Right cardiac atrium (tissue), 5 donors: Measurements from ENCODE around the gene BEAN1. TPM values are rescaled to one million over a fixed set of nuclear protein-coding genes. Genes with fewer than 3 reads are reported as not detected.

Experiments
- ATAC-seq, 2 donors: fragments of 200-7000 bp; cut with Tn5 transposase; one replicate each; pipeline versions ENCODE4 v1.8.0 to v1.9.1; 2020; ENCODE audit warnings: moderate library complexity in 2 of 2, mild to moderate bottlenecking in 1 of 2
- DNase-seq, 3 donors: peaks; one replicate each; pipeline ENCODE4 v3.0.0-alpha.2; 2020
- H3K27ac ChIP-seq: one replicate; pipeline ENCODE4 v1.5.1; 2013; ENCODE audit warnings: mild to moderate bottlenecking, low read length, control low read depth, moderate library complexity
- H3K27me3 ChIP-seq: one replicate; pipeline ENCODE4 v1.6.1; 2013; ENCODE audit not compliant: control insufficient read depth, insufficient read depth
- H3K4me1 ChIP-seq: one replicate; pipeline ENCODE4 v1.6.1; 2013; ENCODE audit warnings: low read length; ENCODE audit not compliant: control insufficient read depth, insufficient read depth
- H3K4me3 ChIP-seq: one replicate; pipeline ENCODE4 v1.5.1; 2013; ENCODE audit warnings: low read length, control low read depth
- H3K9me3 ChIP-seq: one replicate; pipeline ENCODE4 v1.6.1; 2013; ENCODE audit warnings: low read length; ENCODE audit not compliant: control insufficient read depth
- WGBS: extraction: QIAGEN DNeasy Blood & Tissue Kit; methylation state at CpG from one replicate; pipeline ENCODE4 v1.1.7; 2013; 5-methylcytosine and 5-hydroxymethylcytosine counted together
- intact Hi-C, 4 donors: fragments of 100-400 bp; cut with DNase I; formaldehyde crosslinking; loops; one replicate each; pipeline versions ENCODE4 v1.11.0 to v1.14.0; 2022 to 2023
- polyA plus RNA-seq: library from polyadenylated mRNA; stranded (reverse); fragments of 200-250 nt; gene quantifications from one replicate; pipeline ENCODE4 v1.2.3, GENCODE V29; 2013
- total RNA-seq, 4 donors: library from RNA; stranded (reverse); fragmentation: NEBNext Ultra II Directional; extraction: Animal tissue kit (Norgen Biotek cat#: 25700); gene quantifications; one replicate each; pipeline ENCODE4 v1.2.1, GENCODE V29; 2021
- donor health status: healthy with polysubstance abuse.
- donor health status: DM: no; HTN: yes; CAD: no.
- donor health status: DM: no; HTN: no; CAD: no.
- donor health status: DM: no; HTN: yes; CAD: no; lungs with severe emphysema.
- donor health status: DM: yes; HTN: yes; CAD: no.

Gene BEAN1
- total and polyA plus RNA-seq, 5 donors: 0.41 to 1.5 (median 1.1) TPM

DNA sequence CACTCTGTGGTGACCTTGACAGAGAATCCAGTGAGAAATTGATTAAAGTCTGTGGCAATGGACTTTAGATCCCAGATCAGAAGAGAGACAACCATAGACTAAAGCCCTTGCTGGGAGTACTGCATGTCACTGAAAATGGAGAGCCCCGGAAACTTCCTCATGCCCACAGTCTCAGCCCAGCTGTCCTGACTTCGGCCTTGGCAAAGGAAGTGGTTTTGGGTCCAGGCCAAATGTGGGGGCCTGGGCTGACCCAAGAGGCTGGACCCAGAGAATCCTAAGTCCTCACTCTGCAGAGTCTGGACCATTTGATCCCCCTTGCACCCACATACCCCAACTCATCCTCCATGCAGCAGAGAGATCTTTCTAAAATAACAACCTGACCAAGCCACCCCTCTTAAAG lies 4.7 kb upstream of the BEAN1 start:
- Histone ChIP-seq H3K4me3 (no peak overlapping the region), H3K27me3 (no peaks in the 10 kb centered on the region), H3K9me3 (no peaks in the 10 kb centered on the region), H3K27ac (no peak overlapping the region), H3K4me1 (no peaks in the 10 kb centered on the region)
- ATAC-seq (no peak), DNase-seq (no peak)
- 72% methylated on average over 2 of the region's 2 CpGs for WGBS
- intact Hi-C loops: no loop called here

DNA sequence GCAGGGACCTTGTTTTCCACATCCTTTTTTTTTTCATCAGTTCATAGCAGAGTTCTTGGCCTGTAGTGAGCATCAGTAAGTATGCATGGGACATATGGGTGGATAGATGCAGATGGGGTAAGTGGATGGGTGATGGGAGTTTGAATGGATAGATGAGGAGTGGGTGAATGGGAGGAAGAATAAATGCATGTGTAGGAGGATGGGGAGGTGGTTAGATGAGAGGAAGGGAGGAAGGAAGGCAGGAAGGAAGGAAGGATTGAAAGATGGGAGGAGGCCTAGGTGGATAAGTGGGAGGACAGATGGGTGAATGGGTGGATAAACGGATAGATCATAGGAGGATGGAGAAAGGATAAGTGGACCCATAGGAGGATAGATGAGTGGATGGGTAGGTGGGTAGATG lies 3.9 kb upstream of the BEAN1 start:
- Histone ChIP-seq H3K27me3 (no peaks in the 10 kb centered on the region), H3K27ac (no peak overlapping the region), H3K4me3 (no peak overlapping the region), H3K4me1 (no peaks in the 10 kb centered on the region), H3K9me3 (no peaks in the 10 kb centered on the region)
- WGBS: 93% methylated on average over 1 of the region's 1 CpG
- DNase-seq: no peak
- no peak for ATAC-seq
- intact Hi-C loops: no loop called here

DNA sequence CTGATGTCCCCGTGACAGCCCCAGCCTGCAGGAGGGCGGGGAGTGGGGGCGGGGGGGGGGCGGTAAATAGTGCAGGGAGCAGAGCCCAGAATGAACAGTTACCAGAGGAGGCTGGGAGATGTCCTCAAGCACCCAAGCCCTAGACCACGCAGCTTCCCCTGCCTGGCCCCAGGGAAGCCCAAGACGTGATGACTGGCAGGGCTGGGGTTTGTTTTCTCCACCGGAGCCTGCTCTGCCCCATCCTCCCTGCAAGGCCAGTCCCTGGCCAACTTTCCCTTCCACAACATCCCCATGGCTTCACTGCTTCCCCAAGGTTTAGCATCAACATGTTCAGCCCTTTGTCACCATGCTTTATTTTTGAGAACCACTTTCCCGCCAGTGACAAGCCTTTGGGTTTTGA lies 1.4 kb upstream of the BEAN1 start:
- WGBS: 40% methylated on average over 8 of the region's 8 CpGs
- Histone ChIP-seq H3K27ac (no peak overlapping the region), H3K9me3 (no peaks in the 10 kb centered on the region), H3K27me3 (no peaks in the 10 kb centered on the region), H3K4me3 (no peak overlapping the region), H3K4me1 (peaks cover 2% of the 10 kb centered on the region)
- intact Hi-C loops: no loop called here
- no peak for DNase-seq
- no peak for ATAC-seq

GRCh38 chr16:66426112-66427035 lies 721 bp upstream of the BEAN1 start:
- intact Hi-C loops: no loop called here
- Histone ChIP-seq H3K4me1 (peaks cover 2% of the 10 kb centered on the region), H3K4me3 (peak overlapping the region; percentile 90), H3K9me3 (no peaks in the 10 kb centered on the region), H3K27ac (no peak overlapping the region), H3K27me3 (no peaks in the 10 kb centered on the region)
- peak; percentile 10 to 25 for ATAC-seq
- peak in 2 of 3 donors; percentile 55 to 64 for DNase-seq
- 19% methylated on average over 56 of the region's 56 CpGs for WGBS

GRCh38 chr16:66427871-66428681 lies 981 bp downstream of the BEAN1 start:
- Histone ChIP-seq H3K27me3 (no peaks in the 10 kb centered on the region), H3K9me3 (no peaks in the 10 kb centered on the region), H3K4me1 (peaks cover 2% of the 10 kb centered on the region), H3K27ac (no peak overlapping the region), H3K4me3 (peak overlapping the region; percentile 90)
- 17% methylated on average over 40 of the region's 40 CpGs for WGBS
- DNase-seq (peak in 1 of 3 donors; percentile 53), ATAC-seq (peak; percentile 48)
- intact Hi-C loops: no loop called here

DNA sequence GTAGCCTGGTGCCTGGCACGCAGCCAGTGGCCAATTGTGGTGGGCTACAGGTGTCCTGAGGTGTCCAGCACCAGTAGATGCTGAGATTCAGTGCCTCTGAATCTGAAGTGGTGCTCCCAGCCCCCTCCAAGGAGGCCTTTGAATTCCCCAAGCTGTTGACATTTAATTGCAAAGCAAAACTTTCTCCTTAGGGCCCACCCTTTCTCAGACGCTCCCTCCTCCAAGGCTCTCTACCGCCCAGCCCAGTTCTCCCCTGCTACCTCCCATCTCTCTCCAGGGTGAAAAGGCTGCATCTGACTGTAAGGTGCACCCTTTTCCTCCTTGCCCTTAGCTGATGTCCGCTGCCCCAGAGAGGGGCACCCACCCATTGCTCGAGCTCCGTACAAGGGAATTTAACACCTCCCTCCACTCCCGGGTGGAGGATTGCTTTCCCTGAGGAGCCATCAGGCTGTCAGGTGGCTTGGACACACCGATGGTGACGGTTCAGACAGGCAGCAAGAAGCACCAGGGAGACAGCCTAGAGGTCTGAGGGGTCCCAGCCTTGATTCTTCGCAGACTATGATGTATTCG lies 1.7 kb downstream of the BEAN1 start:
- intact Hi-C loops: no loop called here
- DNase-seq: no peak
- no peak overlapping the region for H3K27ac ChIP-seq
- H3K9me3 ChIP-seq: no peaks in the 10 kb centered on the region
- H3K4me3 ChIP-seq: no peak overlapping the region
- WGBS: 53% methylated on average over 11 of the region's 11 CpGs
- peaks cover 2% of the 10 kb centered on the region for H3K4me1 ChIP-seq
- no peak for ATAC-seq
- no peaks in the 10 kb centered on the region for H3K27me3 ChIP-seq

DNA sequence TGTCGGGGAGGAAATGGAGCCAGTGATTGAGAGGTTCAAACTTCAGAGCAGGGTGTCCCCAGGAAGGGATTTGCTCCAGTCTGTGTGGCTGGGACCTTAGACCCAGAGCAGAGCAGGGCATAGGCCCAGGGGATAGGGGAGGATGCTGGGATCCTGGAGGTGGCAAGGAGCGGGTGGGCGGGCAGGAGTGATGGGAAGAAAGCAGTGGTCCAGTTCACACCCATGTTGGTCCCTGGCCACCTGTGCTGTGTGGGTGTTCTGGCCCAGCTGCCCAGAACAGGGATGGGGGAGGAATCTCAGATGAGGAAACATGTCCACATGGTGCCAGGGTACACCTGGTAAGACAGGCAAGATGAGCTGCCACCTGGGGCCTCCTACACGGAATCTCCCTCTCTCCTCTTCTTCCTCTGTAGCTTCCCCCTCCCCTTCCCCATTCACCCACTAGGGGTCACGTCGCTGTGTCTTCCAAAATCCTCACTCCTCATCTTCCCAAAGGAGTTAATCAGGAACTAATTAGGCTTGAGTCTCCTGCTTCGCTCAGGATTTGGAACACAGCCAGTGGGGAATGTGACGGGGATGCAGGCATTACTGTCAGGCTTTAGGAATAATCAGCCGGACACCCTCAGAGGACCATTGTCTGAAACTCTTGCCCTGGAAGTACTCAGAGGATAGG lies 2.3 kb downstream of the BEAN1 start:
- intact Hi-C loops: no loop called here
- Histone ChIP-seq H3K9me3 (no peaks in the 10 kb centered on the region), H3K4me3 (no peak overlapping the region), H3K27ac (no peak overlapping the region), H3K27me3 (no peaks in the 10 kb centered on the region), H3K4me1 (peaks cover 2% of the 10 kb centered on the region)
- ATAC-seq (no peak), DNase-seq (no peak)
- 57% methylated on average over 9 of the region's 9 CpGs for WGBS

- intact Hi-C loops: no loop called here
- Histone ChIP-seq H3K27ac (no peak overlapping the region), H3K27me3 (no peaks in the 10 kb centered on the region), H3K9me3 (no peaks in the 10 kb centered on the region), H3K4me1 (peaks cover 2% of the 10 kb centered on the region), H3K4me3 (no peak overlapping the region)
- no peak for ATAC-seq
- WGBS: 76% methylated on average over 3 of the region's 3 CpGs
- DNase-seq: no peak
Observed at GRCh38 chr16:66430214-66430613, 3.1 kb downstream of the BEAN1 start.

GRCh38 chr16:66431760-66432159 lies 4.7 kb downstream of the BEAN1 start:
- no peaks in the 10 kb centered on the region for H3K27me3 ChIP-seq
- intact Hi-C loops: no loop called here
- DNase-seq (no peak), ATAC-seq (no peak)
- H3K27ac ChIP-seq: no peak overlapping the region
- no peaks in the 10 kb centered on the region for H3K9me3 ChIP-seq
- H3K4me1 ChIP-seq: peaks cover 2% of the 10 kb centered on the region
- 93% methylated on average over 8 of the region's 8 CpGs for WGBS
- H3K4me3 ChIP-seq: no peak overlapping the region

- no peaks in the 10 kb centered on the region for H3K27me3 ChIP-seq
- peak in 1 of 2 donors; percentile 11 for ATAC-seq
- 75% methylated on average over 5 of the region's 5 CpGs for WGBS
- peaks cover 2% of the 10 kb centered on the region for H3K4me1 ChIP-seq
- no peak overlapping the region for H3K4me3 ChIP-seq
- H3K27ac ChIP-seq: no peak overlapping the region
- intact Hi-C loops: no loop called here
- no peak for DNase-seq
- H3K9me3 ChIP-seq: no peaks in the 10 kb centered on the region
Observed at GRCh38 chr16:66432429-66432828, 5.3 kb downstream of the BEAN1 start.
